ENCODE results near the gene GFOD1. TPM values are rescaled to one million over a fixed set of nuclear protein-coding genes. Genes with fewer than 3 reads are reported as not detected.

GFOD1 gene
- total and polyA plus RNA-seq, 5 donors = 30.3 to 81.7 (median 54.0) TPM

DNA sequence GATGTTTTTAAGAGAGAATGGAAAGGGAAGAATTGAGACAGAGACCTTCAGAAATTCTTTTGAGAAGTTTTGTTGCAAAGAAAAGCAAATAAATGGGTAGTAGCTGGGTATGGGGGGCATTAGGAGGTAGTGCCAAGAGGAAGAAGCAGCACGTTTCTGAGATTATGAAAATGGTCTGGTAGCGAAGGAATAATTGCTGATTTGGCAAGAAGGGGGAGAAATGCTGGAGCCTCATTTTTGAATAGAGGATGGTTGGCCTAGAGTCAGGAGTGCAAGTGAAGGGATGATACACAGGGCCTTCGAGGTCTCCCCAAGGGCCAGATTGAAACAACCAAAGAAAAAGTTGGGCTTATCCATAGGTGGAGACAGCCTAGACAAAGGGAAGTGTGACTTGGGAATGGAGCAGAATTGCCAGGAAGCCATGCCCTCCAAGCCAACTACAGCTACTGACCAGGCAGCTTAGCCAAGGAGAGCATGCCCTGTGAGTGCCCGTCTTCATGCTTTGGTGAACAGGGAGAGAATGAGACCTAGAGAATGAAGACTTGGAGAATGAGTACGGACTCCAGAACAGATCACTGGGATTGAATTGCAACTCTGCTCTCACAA, 144.9 kb downstream of the GFOD1 start:
- Histone ChIP-seq H3K27me3 (ENCODE audit: control insufficient read depth, insufficient read depth) (no peaks in the 10 kb centered on the region), H3K4me3 (ENCODE audit: low read length) (no peak overlapping the region), H3K27ac (ENCODE audit: low read length) (no peak overlapping the region), H3K9me3 (ENCODE audit: control insufficient read depth, low read length) (no peaks in the 10 kb centered on the region), H3K4me1 (ENCODE audit: control insufficient read depth, insufficient read depth, low read length) (no peaks in the 10 kb centered on the region)
- DNase-seq (no peak), ATAC-seq (no peak)
- 94% methylated on average over 5 of the region's 5 CpGs for WGBS
- intact Hi-C loops (cut with DNase I) = no loop called here

DNA sequence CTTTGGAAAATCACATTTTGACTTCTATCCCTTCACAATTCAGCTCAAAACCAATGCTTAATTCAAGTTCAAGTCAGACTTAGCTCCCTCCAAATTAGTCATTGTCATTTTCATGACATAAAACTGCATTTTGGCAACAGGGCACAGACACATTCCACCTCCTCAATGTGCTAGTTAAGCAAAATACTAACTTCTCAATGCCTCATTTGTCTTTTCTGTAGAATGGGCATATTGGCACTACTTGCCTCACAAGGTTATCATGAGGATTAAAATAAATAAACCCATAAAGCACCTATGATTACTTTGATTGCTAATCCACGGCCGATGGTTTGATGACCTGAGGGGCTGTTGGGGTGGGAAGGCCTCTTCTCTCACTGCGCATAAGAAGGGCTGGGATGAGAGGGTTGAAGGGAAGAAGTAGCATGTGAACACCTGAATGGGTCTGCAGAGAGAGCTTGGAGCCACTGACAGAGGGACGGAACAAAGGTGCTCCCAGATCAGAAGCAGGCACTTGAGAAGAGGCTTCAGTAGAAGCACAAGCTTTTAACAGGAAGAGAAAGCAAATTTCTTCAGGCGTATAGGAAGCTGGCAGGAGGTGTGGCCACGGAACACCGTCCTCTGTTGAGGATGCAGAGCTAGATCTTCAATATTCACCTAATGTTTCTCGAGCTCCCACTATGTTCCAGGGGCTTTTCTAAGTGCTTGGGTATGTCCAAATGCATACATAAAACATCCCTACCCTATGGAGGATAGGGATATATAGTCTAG, 147.4 kb downstream of the GFOD1 start:
- H3K27me3 ChIP-seq (ENCODE audit: control insufficient read depth, insufficient read depth) = no peaks in the 10 kb centered on the region
- 74% methylated on average over 8 of the region's 8 CpGs for WGBS
- intact Hi-C loops (cut with DNase I) = loop anchor here (5.0 to 10.0 kb wide), 5 partner anchors 75 to 235 kb away; partner anchors contain the start of genes GFOD1 (in 2 of the 4) and SIRT5 (in 1 of the 4)
- no peaks in the 10 kb centered on the region for H3K4me1 ChIP-seq (ENCODE audit: control insufficient read depth, insufficient read depth, low read length)
- H3K27ac ChIP-seq (ENCODE audit: low read length) = no peak overlapping the region
- no peak overlapping the region for H3K4me3 ChIP-seq (ENCODE audit: low read length)
- no peak for ATAC-seq
- DNase-seq = peak in 1 of 3 donors; percentile 42
- no peaks in the 10 kb centered on the region for H3K9me3 ChIP-seq (ENCODE audit: control insufficient read depth, low read length)

DNA sequence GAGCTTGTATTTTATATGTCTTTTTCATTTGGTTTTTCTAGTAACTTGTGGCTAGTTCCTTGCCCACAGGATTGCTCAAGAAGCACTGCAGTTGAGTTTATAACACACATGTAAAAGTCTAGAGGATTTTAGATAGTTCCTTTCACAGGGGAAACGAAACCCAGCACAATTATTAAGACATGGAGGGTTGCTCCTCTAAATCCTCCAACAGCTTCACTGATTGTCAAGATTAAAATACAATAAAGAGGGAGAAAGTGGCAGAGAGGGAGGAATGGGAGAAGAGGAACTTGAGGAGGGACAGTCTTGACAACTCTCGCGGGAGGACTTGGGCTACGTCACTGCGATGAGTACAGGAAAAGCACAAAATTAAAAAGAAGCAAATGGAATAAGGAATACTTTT, 149.4 kb downstream of the GFOD1 start:
- no peak for ATAC-seq
- intact Hi-C loops (cut with DNase I) = loop anchor here (5.0 to 10.0 kb wide), 5 partner anchors 77 to 237 kb away; partner anchors contain the start of genes GFOD1 (in 2 of the 4) and SIRT5 (in 1 of the 4)
- no peaks in the 10 kb centered on the region for H3K27me3 ChIP-seq (ENCODE audit: control insufficient read depth, insufficient read depth)
- H3K4me3 ChIP-seq (ENCODE audit: low read length) = no peak overlapping the region
- no peaks in the 10 kb centered on the region for H3K9me3 ChIP-seq (ENCODE audit: control insufficient read depth, low read length)
- WGBS = 76% methylated on average over 5 of the region's 5 CpGs
- H3K27ac ChIP-seq (ENCODE audit: low read length) = no peak overlapping the region
- H3K4me1 ChIP-seq (ENCODE audit: control insufficient read depth, insufficient read depth, low read length) = no peaks in the 10 kb centered on the region
- DNase-seq = peak in 1 of 3 donors; percentile 50

DNA sequence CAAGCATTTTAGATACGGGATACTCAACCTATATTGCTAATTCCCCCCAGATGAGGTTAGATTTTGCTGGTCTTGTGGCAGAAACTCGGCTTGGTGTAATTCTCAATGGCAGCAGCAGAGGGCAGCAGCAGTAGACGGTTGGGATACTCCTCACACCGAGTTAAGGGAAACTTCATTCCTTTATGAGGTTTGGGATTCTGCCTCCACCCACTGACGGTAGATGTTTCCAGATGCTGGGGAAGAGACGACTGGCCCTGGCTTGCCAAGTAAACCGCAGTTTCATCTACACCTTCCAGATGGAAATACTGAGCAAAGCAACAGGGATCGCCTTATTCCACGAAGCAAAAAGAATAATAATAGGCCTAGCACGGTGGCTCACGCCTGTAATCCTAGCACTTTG, 150.8 kb downstream of the GFOD1 start:
- peak; percentile 67 to 81 for ATAC-seq
- intact Hi-C loops (cut with DNase I) = loop anchor here (5.0 to 10.0 kb wide), 5 partner anchors 78 to 238 kb away; partner anchors contain the start of genes GFOD1 (in 2 of the 4) and SIRT5 (in 1 of the 4)
- no peak overlapping the region for H3K4me3 ChIP-seq (ENCODE audit: low read length)
- peak; percentile 78 to 94 (median 79) for DNase-seq
- no peaks in the 10 kb centered on the region for H3K27me3 ChIP-seq (ENCODE audit: control insufficient read depth, insufficient read depth)
- 29% methylated on average over 11 of the region's 11 CpGs for WGBS
- H3K9me3 ChIP-seq (ENCODE audit: control insufficient read depth, low read length) = no peaks in the 10 kb centered on the region
- H3K4me1 ChIP-seq (ENCODE audit: control insufficient read depth, insufficient read depth, low read length) = no peaks in the 10 kb centered on the region
- H3K27ac ChIP-seq (ENCODE audit: low read length) = no peak overlapping the region

DNA sequence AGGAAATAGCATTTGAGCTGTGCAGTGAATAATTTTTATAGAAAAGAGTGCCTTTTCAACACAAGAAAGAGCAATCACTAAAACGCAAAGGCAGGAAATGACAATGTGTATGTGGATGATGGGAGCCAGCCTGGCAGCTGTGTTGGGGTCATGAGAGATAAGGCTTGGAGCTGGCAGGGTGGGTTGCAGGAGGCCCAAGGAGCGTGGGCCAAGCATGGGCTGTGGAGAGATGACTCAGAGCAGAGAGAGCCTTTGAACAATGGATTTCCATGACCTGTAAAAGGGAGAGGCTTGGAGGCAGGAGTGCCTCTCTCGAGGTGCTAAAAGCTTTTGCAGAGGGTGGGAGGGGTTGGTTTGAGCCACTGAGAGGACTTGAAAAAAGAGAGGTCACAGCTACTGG, 152.4 kb downstream of the GFOD1 start:
- H3K4me3 ChIP-seq (ENCODE audit: low read length) = no peak overlapping the region
- H3K4me1 ChIP-seq (ENCODE audit: control insufficient read depth, insufficient read depth, low read length) = no peaks in the 10 kb centered on the region
- WGBS = 28% methylated on average over 3 of the region's 3 CpGs
- intact Hi-C loops (cut with DNase I) = loop anchor here (2.0 to 10.0 kb wide), 7 partner anchors 80 to 423 kb away; partner anchors contain the start of genes GFOD1 (in 2 of the 4) and SIRT5 (in 1 of the 4)
- H3K27ac ChIP-seq (ENCODE audit: low read length) = peak overlapping the region; percentile 61
- ATAC-seq (peak; percentile 32 to 76), DNase-seq (peak in 2 of 3 donors; percentile 27 to 28)
- H3K27me3 ChIP-seq (ENCODE audit: control insufficient read depth, insufficient read depth) = no peaks in the 10 kb centered on the region
- no peaks in the 10 kb centered on the region for H3K9me3 ChIP-seq (ENCODE audit: control insufficient read depth, low read length)

DNA sequence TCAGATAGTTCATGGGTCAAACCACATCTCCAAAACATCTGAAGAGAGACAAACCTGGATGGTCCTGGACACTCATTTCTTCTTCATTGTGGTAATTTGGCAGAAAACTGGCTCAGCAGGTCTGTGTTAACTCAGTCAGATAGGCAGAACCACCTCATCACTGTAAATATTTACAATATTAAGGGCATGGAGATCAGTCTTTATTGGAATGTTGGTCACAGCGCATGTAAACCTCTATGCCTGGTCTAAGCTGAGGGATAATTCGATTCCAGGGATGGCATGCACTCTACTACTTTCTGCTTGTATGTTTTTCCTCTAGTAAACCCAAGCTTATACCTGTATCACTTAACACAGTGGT, 155.1 kb downstream of the GFOD1 start:
- WGBS = 64% methylated on average over 2 of the region's 2 CpGs
- intact Hi-C loops (cut with DNase I) = loop anchor here (5.0 to 10.0 kb wide), 5 partner anchors 82 to 420 kb away; partner anchors contain the start of genes GFOD1 (in 2 of the 4) and SIRT5 (in 1 of the 4)
- DNase-seq = no peak
- Histone ChIP-seq H3K9me3 (ENCODE audit: control insufficient read depth, low read length) (no peaks in the 10 kb centered on the region), H3K27ac (ENCODE audit: low read length) (peak overlapping the region; percentile 51), H3K4me1 (ENCODE audit: control insufficient read depth, insufficient read depth, low read length) (no peaks in the 10 kb centered on the region), H3K4me3 (ENCODE audit: low read length) (no peak overlapping the region), H3K27me3 (ENCODE audit: control insufficient read depth, insufficient read depth) (no peaks in the 10 kb centered on the region)
- ATAC-seq = no peak

DNA sequence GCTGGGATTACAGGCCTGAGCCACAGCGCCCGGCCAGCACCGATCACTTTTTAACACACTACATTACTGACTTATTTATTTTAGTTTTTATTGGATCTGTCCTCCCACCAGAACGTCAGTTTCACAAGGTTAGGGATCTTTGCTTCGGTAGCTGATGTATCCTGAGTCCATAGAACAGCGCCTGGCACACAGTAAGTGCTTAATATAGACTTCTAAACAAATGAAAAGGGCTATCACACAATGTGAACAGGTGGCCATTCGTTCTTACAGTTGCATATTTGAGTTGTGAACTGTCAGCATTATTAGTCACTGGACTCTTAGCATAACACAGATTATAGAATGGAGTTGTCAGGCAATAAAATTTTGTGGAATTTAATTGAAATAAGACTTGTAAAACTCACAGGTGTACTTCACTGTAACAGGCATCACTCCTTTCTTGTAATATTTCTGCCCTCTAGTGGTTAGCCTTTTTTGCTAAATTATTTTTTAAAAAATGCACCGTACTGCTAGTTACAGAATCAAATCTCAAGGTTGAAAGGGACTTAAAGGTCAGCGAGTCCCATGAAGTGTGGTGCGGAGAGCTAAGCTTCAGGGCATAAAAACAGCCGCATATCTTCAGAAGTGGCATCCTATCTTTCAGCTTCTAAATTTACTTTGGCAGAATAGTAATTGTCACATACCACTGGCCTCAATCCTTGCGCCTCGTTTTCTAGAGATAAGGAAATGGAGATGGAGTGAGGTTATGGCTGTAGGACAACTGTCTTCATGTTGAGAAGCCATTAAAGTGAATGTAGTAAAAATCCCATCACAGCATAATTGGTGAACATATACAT, 155.7 kb downstream of the GFOD1 start:
- H3K27ac ChIP-seq (ENCODE audit: low read length) = peak overlapping the region; percentile 51
- no peaks in the 10 kb centered on the region for H3K27me3 ChIP-seq (ENCODE audit: control insufficient read depth, insufficient read depth)
- H3K4me1 ChIP-seq (ENCODE audit: control insufficient read depth, insufficient read depth, low read length) = no peaks in the 10 kb centered on the region
- WGBS = 43% methylated on average over 13 of the region's 13 CpGs
- H3K9me3 ChIP-seq (ENCODE audit: control insufficient read depth, low read length) = no peaks in the 10 kb centered on the region
- H3K4me3 ChIP-seq (ENCODE audit: low read length) = no peak overlapping the region
- DNase-seq = no peak
- intact Hi-C loops (cut with DNase I) = loop anchor here (5.0 to 10.0 kb wide), 5 partner anchors 83 to 419 kb away; partner anchors contain the start of genes GFOD1 (in 2 of the 4) and SIRT5 (in 1 of the 4)
- ATAC-seq = peak in 1 of 2 donors; percentile 7

DNA sequence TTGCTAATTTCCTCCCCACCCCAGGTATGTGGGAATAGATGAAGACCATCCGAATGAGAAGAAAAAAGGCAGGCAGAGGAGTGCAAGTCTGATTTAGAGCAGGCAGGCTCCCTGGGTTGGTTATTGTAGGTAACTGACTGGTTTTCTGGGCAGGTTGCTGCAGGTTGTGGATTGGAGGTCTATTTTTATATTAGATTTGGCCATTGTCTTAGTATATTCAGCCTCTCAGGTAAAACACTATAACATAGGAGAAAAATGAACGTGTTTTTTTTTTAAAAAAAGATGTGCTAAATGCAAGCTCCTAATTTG, 158.6 kb downstream of the GFOD1 start:
- ATAC-seq = no peak
- H3K27ac ChIP-seq (ENCODE audit: low read length) = peak overlapping the region; percentile 77
- H3K9me3 ChIP-seq (ENCODE audit: control insufficient read depth, low read length) = no peaks in the 10 kb centered on the region
- H3K27me3 ChIP-seq (ENCODE audit: control insufficient read depth, insufficient read depth) = no peaks in the 10 kb centered on the region
- no peak for DNase-seq
- H3K4me1 ChIP-seq (ENCODE audit: control insufficient read depth, insufficient read depth, low read length) = no peaks in the 10 kb centered on the region
- WGBS = 2% methylated on average over 2 of the region's 2 CpGs
- intact Hi-C loops (cut with DNase I) = loop anchor here in 1 of 4 donors (10.0 kb wide), 1 partner anchor 414 kb away; no protein-coding TSS in a partner anchor
- H3K4me3 ChIP-seq (ENCODE audit: low read length) = peak overlapping the region; percentile 67

DNA sequence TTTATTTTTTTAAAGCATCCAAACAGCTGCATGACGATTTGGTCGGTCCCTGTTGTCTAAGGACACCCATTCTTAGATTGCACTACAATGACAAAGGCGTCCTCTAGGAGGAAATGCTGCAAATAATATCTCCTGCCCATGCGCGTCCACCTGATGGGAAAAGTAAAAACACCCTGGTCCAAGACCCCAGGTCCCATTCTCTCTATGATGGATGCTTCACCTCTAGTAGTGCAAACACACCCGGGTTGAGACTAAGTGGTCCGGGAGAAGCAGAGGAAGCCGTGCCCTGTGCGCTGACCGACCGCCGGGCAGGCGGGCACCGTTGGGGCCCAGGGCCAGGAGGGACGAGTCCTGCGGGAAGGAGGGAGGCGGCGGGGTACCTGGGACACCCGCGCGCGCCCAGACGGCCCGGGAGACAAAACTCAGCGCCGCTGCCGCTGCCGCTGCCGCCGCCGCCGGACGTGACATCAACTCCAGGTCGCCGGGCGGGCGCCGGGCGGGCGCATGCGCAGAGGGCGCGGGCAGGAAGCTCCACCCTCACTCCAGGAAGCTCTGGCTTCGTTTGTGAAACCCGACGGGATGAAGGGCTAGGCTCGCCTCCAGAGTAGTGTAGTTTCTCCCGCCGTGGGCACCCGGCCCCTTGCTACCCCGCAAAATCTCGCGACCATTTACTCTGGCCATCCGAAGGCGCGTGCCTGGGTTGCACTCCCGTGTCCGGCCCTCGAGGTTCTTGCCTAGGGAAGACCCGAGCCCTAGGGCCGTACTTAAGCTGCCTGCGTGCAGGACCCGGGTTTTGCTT, 159.1 kb downstream of the GFOD1 start, which contains the start of gene TBC1D7:
TSS of gene TBC1D7 (minus strand) at position 462 of the 799 bp plus-strand sequence. CDS start 1,639 bp downstream, outside the sequence.
- H3K4me3 ChIP-seq (ENCODE audit: low read length) = peak within 1 kb of the TSS; percentile 67
- H3K27me3 ChIP-seq (ENCODE audit: control insufficient read depth, insufficient read depth) = no peaks in the 10 kb centered on the region
- ATAC-seq (peak; percentile 96 to 97), DNase-seq (peak; percentile 93 to 98 (median 96))
- peak within 1 kb of the TSS; percentile 77 for H3K27ac ChIP-seq (ENCODE audit: low read length)
- no peaks in the 10 kb centered on the region for H3K9me3 ChIP-seq (ENCODE audit: control insufficient read depth, low read length)
- WGBS = under 1% methylated on average over 63 of the region's 63 CpGs
- no peaks in the 10 kb centered on the region for H3K4me1 ChIP-seq (ENCODE audit: control insufficient read depth, insufficient read depth, low read length)
- intact Hi-C loops (cut with DNase I) = loop anchor here in 1 of 4 donors (10.0 kb wide), 1 partner anchor 413 kb away; no protein-coding TSS in a partner anchor

DNA sequence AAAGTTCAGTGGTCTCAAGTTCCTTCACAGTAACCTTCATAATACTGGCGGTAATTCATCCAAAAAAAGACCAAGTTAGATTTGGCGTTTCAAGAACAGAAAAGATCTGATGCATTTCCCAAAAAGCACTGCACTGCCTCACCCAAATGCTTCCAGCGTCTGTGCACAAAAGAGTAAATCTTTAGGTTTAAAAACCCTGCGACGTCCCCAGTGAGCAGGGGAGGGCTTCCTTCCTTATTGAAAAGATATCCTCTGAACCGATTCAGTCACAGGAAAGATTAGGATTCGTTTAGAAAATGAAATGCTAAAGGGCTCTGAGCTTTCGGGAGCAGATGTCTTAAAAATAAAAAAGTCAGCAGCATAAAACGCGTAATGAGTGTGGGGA, 159.7 kb downstream of the GFOD1 start:
- Histone ChIP-seq H3K27me3 (ENCODE audit: control insufficient read depth, insufficient read depth) (no peaks in the 10 kb centered on the region), H3K27ac (ENCODE audit: low read length) (peak overlapping the region; percentile 77), H3K4me1 (ENCODE audit: control insufficient read depth, insufficient read depth, low read length) (no peaks in the 10 kb centered on the region), H3K4me3 (ENCODE audit: low read length) (peak overlapping the region; percentile 67), H3K9me3 (ENCODE audit: control insufficient read depth, low read length) (no peaks in the 10 kb centered on the region)
- peak in 1 of 2 donors; percentile 2 for ATAC-seq
- no peak for DNase-seq
- intact Hi-C loops (cut with DNase I) = loop anchor here in 1 of 4 donors (10.0 kb wide), 1 partner anchor 413 kb away; no protein-coding TSS in a partner anchor
- under 1% methylated on average over 10 of the region's 10 CpGs for WGBS
